WTC11 (cell line): ENCODE measurements around the gene NRSN2.

Source experiments
- CTCF ChIP-seq: fragments of 200-600 bp; IDR thresholded peaks from 2 replicates; pipeline ENCODE4 v1.8.0; 2022; ENCODE audit warnings: antibody characterized with exemption
- ESRRA ChIP-seq: sonication (generic); formaldehyde crosslinking; IDR thresholded peaks from 2 replicates; pipeline ENCODE4 v1.8.1; 2022; ENCODE audit warnings: mild to moderate bottlenecking, missing genetic modification reagents, borderline replicate concordance
- FOXP1 ChIP-seq: sonication (generic); formaldehyde crosslinking; IDR thresholded peaks from 2 replicates; pipeline ENCODE4 v1.8.0; 2022; ENCODE audit warnings: missing genetic modification reagents, mild to moderate bottlenecking, moderate library complexity, borderline replicate concordance
- GABPB1 ChIP-seq: sonication (generic); formaldehyde crosslinking; IDR thresholded peaks from 2 replicates; pipeline ENCODE4 v1.8.1; 2023; ENCODE audit warnings: mild to moderate bottlenecking, missing genetic modification reagents
- SP1 ChIP-seq: sonication (generic); formaldehyde crosslinking; conservative IDR thresholded peaks from 2 replicates; pipeline ENCODE4 v1.8.1; 2022; ENCODE audit warnings: missing genetic modification reagents
- TCF7 ChIP-seq: sonication (generic); formaldehyde crosslinking; IDR thresholded peaks from 2 replicates; pipeline ENCODE4 v1.8.0; 2022; ENCODE audit warnings: mild to moderate bottlenecking, low read depth, missing genetic modification reagents, moderate library complexity
- ZNF263 ChIP-seq: sonication (generic); formaldehyde crosslinking; IDR thresholded peaks from 2 replicates; pipeline ENCODE4 v1.8.1; 2022; ENCODE audit warnings: low read depth, mild to moderate bottlenecking, moderate library complexity, missing genetic modification reagents
- TF ChIP-seq, protein P1 (sequence below): sonication (generic); formaldehyde crosslinking; IDR thresholded peaks from 2 replicates; pipeline ENCODE4 v1.8.1; 2023; ENCODE audit warnings: mild to moderate bottlenecking, missing genetic modification reagents, moderate library complexity

- no peak for TF ChIP-seq ZNF263 (CRISPR knock-in tag)
- no peak for TF ChIP-seq FOXP1 (CRISPR knock-in tag)
- no peak for TF ChIP-seq CTCF
- TF ChIP-seq, protein P1, sequence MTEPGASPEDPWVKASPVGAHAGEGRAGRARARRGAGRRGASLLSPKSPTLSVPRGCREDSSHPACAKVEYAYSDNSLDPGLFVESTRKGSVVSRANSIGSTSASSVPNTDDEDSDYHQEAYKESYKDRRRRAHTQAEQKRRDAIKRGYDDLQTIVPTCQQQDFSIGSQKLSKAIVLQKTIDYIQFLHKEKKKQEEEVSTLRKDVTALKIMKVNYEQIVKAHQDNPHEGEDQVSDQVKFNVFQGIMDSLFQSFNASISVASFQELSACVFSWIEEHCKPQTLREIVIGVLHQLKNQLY, result no peak
- TF ChIP-seq TCF7, result no peak
- no peak for TF ChIP-seq SP1 (CRISPR knock-in tag)
- no peak for TF ChIP-seq ESRRA (CRISPR knock-in tag)
- no peak for TF ChIP-seq GABPB1 (CRISPR knock-in tag)
These were observed 18.6 kb upstream of the NRSN2 start for GRCh38 chr20:328027-328974.
